ENCODE data around the gene TCF20. TPM values are rescaled to one million over a fixed set of nuclear protein-coding genes. Genes with fewer than 3 reads are reported as not detected.

Gene TCF20
- total RNA-seq, 2 experiments from 2014 or later, result 73.2 to 77.3 TPM

DNA sequence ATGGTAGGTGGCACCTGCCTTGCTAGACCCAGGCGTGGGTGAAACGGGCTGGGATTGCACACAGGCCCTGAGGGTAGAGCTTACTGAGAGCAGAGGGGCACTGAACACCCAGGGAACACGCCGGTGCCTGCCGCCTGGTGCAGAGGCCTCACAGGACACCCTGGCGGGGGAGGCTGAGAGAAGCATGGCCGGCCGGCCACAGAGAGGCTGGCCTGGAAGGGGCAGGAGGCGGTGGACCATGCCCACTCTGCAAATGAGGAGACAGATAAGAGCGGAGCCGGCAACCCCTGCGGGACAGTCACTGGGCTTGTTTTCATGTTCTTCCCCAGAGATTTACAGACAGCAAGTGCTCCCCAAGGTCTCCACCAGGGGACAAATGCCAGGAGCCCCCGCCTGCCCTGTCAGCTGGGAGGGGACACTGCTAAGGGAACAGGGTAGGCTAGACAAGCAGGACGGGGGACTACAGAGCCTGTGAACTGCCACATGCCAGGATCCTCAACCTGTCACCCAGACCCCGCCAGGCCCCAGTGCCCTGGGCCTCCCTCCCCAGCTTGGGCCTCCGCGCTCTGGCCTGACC is 38.5 kb upstream of the TCF20 start:
- H3K4me1 Mint-ChIP-seq, result peaks cover 6% of the 10 kb centered on the region
- no peak for DNase-seq
- no peaks in the 10 kb centered on the region for H3K36me3 Mint-ChIP-seq (ENCODE audit: low read depth)
- CTCF ChIA-PET, result no interaction called here
- H3K4me3 Mint-ChIP-seq, result no peak overlapping the region
- no peaks in the 10 kb centered on the region for H3K9me3 Mint-ChIP-seq
- POLR2A ChIA-PET, result interaction anchor here (1.3 kb wide), 1 partner anchor 218 kb away, joined by 3 read pairs; the partner anchor contains the start of gene NDUFA6
- H3K27me3 Mint-ChIP-seq, result peaks cover 3% of the 10 kb centered on the region
- H3K27ac Mint-ChIP-seq, result no peak overlapping the region

DNA sequence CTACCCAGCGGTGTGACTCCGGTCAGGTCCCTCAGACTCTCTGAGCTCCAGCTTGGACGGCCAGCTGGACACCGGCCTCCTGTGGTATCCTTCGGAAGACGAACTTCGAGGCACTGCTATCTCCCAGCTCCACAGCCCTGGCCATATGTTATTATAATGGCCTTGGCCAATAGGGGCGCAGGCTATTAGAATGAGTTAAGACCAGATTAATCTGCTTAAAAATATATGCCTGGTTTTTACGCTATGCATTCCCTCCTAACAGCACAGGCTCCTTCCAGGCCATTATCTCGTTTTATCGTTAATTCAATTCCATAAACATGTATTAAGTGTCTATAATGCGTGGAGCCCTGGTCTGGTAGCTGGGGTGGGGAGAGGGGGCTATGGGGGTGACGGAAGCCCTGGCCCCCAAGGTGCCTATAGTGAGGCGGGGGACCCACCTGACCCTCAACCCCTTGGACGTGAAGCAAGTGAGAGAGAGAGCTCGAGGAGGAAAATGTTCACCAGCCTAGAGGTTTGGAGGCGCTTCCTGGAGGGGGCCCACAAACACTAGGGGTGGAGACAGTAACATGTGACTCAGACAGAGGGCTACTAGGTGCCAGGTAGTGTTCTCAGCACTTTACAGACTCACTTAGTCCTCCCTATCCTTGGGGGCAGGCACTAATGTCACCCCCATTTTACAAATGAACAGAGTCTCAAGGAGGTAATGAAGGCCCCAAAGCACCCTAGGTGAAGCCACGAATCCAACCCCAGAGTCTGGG is 37.5 kb upstream of the TCF20 start:
- ChIA-PET POLR2A (interaction anchor here (1.3 kb wide), 1 partner anchor 217 kb away, joined by 3 read pairs; the partner anchor contains the start of gene NDUFA6), CTCF (no interaction called here)
- no peaks in the 10 kb centered on the region for H3K9me3 Mint-ChIP-seq
- H3K27me3 Mint-ChIP-seq, result peaks cover 6% of the 10 kb centered on the region
- no peak for DNase-seq
- H3K4me3 Mint-ChIP-seq, result no peak overlapping the region
- peaks cover 2% of the 10 kb centered on the region for H3K4me1 Mint-ChIP-seq
- H3K36me3 Mint-ChIP-seq (ENCODE audit: low read depth), result no peaks in the 10 kb centered on the region
- no peak overlapping the region for H3K27ac Mint-ChIP-seq

DNA sequence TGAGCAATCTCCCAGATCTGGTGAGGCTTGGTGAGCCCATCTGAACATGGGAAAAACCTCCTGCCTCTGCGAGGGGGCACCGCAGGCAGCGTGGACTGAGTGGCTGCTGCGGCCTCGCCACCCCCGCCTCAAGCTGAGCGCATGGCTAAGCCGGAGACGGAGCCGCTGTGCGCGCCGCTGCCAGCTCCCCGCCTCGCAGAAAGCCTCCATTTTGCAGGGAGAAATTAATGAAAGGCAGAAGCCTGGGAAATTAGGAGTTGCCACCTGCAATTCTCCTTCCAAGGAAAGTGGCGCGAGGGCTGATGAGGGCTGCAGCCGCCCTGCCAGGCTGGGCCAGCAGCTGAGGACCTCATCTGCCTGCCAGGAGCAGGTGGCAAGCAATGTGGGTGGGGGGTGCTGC is 35.6 kb upstream of the TCF20 start:
- ChIA-PET CTCF (no interaction called here), POLR2A (no interaction called here)
- no peaks in the 10 kb centered on the region for H3K9me3 Mint-ChIP-seq
- no peak for DNase-seq
- no peak overlapping the region for H3K27ac Mint-ChIP-seq
- peaks cover 6% of the 10 kb centered on the region for H3K27me3 Mint-ChIP-seq
- peaks cover 5% of the 10 kb centered on the region for H3K4me1 Mint-ChIP-seq
- no peak overlapping the region for H3K4me3 Mint-ChIP-seq
- H3K36me3 Mint-ChIP-seq (ENCODE audit: low read depth), result no peaks in the 10 kb centered on the region

GRCh38 chr22:42304324-42304790 is 33.9 kb upstream of the TCF20 start:
- peaks cover 22% of the 10 kb centered on the region for H3K4me1 Mint-ChIP-seq
- no peaks in the 10 kb centered on the region for H3K36me3 Mint-ChIP-seq (ENCODE audit: low read depth)
- no peak overlapping the region for H3K27ac Mint-ChIP-seq
- H3K27me3 Mint-ChIP-seq, result peaks cover 6% of the 10 kb centered on the region
- H3K9me3 Mint-ChIP-seq, result no peaks in the 10 kb centered on the region
- ChIA-PET POLR2A (no interaction called here), CTCF (no interaction called here)
- no peak for DNase-seq
- no peak overlapping the region for H3K4me3 Mint-ChIP-seq

- Mint-ChIP-seq H3K4me1 (peaks cover 27% of the 10 kb centered on the region), H3K9me3 (no peaks in the 10 kb centered on the region), H3K36me3 (ENCODE audit: low read depth) (no peaks in the 10 kb centered on the region), H3K27ac (no peak overlapping the region), H3K27me3 (peaks cover 6% of the 10 kb centered on the region), H3K4me3 (no peak overlapping the region)
- DNase-seq, result no peak
- ChIA-PET POLR2A (interaction anchor here (1.0 to 1.3 kb wide), 2 partner anchors 14 to 17 kb away, joined by 3 to 5 read pairs; no protein-coding TSS in a partner anchor), CTCF (no interaction called here)
Measured at GRCh38 chr22:42303396-42304323, 33.2 kb upstream of the TCF20 start.

DNA sequence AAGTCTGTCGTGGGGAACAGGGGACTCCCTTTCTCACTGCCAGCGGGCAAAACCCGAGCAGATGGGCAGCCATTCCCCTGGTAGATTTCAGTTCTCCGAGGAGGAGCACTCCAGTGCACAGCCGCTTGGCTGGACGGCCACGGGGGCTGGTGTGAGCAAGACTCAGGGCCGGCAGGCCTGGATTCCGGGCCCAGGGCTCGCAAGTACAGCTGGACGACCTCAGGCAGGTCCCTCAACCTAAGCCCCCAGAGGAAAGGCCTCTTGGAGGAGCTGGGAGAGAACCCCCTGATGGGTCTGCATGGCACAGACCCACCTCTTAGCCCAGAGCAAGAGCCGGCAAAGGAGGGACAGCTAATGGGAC is 31.3 kb upstream of the TCF20 start:
- no peak for DNase-seq
- no peaks in the 10 kb centered on the region for H3K36me3 Mint-ChIP-seq (ENCODE audit: low read depth)
- peaks cover 31% of the 10 kb centered on the region for H3K4me1 Mint-ChIP-seq
- H3K27me3 Mint-ChIP-seq, result peaks cover 6% of the 10 kb centered on the region
- H3K27ac Mint-ChIP-seq, result no peak overlapping the region
- H3K4me3 Mint-ChIP-seq, result no peak overlapping the region
- CTCF ChIA-PET, result interaction anchor here (1.8 kb wide), 1 partner anchor 15 kb away, joined by 4 read pairs; no protein-coding TSS in a partner anchor
- POLR2A ChIA-PET, result no interaction called here
- no peaks in the 10 kb centered on the region for H3K9me3 Mint-ChIP-seq

DNA sequence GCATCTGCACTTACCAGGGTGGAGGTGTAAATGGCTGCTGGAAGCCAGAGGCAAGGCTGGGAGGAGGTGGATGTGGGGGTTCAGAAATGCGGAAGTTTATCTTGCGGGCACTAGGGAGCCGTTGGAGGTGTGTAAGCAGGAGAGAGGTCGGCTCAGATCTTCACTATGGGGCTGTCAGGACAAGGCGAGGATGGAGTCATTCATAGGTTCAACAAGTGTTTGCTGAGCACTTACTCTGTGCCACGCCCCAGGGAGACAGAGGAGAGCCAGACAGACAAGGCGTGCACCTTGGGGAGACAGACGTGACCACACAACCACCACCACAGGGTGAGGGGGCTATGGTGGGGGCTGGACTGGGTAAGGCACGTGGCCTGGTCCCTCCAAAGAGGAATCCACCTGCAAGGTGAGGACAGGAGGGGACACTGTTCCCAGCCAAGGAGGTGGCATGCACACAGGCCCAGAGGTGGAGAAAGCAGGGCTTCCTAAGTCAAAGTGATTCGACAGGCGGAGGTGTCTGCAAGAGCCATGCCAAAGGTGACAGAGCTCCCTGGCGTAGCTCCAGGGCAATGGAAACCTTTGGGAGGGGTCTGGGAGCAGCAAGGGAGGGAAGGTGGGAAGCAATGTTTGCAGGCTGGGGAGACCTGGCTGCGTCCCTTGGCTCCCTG is 30.8 kb upstream of the TCF20 start:
- peaks cover 6% of the 10 kb centered on the region for H3K27me3 Mint-ChIP-seq
- DNase-seq, result no peak
- CTCF ChIA-PET, result interaction anchor here (1.8 kb wide), 1 partner anchor 14 kb away, joined by 4 read pairs; no protein-coding TSS in a partner anchor
- no peaks in the 10 kb centered on the region for H3K9me3 Mint-ChIP-seq
- peaks cover 31% of the 10 kb centered on the region for H3K4me1 Mint-ChIP-seq
- H3K27ac Mint-ChIP-seq, result peak overlapping the region; percentile 42
- no peaks in the 10 kb centered on the region for H3K36me3 Mint-ChIP-seq (ENCODE audit: low read depth)
- peak overlapping the region; percentile 22 for H3K4me3 Mint-ChIP-seq
- POLR2A ChIA-PET, result no interaction called here

- H3K27me3 Mint-ChIP-seq, result peaks cover 6% of the 10 kb centered on the region
- H3K4me1 Mint-ChIP-seq, result peaks cover 31% of the 10 kb centered on the region
- H3K27ac Mint-ChIP-seq, result peak overlapping the region; percentile 73
- H3K36me3 Mint-ChIP-seq (ENCODE audit: low read depth), result no peaks in the 10 kb centered on the region
- ChIA-PET POLR2A (no interaction called here), CTCF (interaction anchor here (1.8 kb wide), 1 partner anchor 14 kb away, joined by 4 read pairs; no protein-coding TSS in a partner anchor)
- H3K4me3 Mint-ChIP-seq, result peak overlapping the region; percentile 56
- peak; percentile 60 for DNase-seq
- H3K9me3 Mint-ChIP-seq, result no peaks in the 10 kb centered on the region
Measured at GRCh38 chr22:42300259-42301076, 30.0 kb upstream of the TCF20 start.

- Mint-ChIP-seq H3K9me3 (no peaks in the 10 kb centered on the region), H3K4me1 (peaks cover 31% of the 10 kb centered on the region), H3K27me3 (peaks cover 6% of the 10 kb centered on the region), H3K36me3 (ENCODE audit: low read depth) (no peaks in the 10 kb centered on the region), H3K27ac (peak overlapping the region; percentile 73), H3K4me3 (peak overlapping the region; percentile 56)
- CTCF ChIA-PET, result no interaction called here
- peak; percentile 59 for DNase-seq
- POLR2A ChIA-PET, result no interaction called here
Measured at GRCh38 chr22:42299586-42300258, 29.3 kb upstream of the TCF20 start.

DNA sequence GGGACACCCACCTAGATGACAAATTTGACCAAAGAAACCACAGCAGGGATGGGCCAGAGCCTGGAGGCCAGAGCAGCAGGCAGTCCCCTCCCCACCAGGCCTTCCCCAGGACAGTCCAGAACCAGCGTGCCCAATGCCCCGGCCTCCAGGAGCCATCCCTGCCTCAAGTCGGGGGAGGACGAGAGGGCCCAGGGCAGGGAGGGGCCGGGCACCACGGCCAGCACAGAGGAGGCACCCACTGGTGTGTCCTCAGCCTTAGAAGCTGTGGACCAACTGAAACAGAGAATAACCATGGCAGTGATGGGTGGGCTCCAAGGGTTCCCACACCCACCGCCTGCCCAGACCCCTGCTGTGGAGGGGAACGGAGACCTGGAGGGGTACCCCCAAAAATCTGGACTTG is 28.3 kb upstream of the TCF20 start:
- Mint-ChIP-seq H3K27ac (no peak overlapping the region), H3K27me3 (peaks cover 3% of the 10 kb centered on the region), H3K36me3 (ENCODE audit: low read depth) (no peaks in the 10 kb centered on the region), H3K9me3 (no peaks in the 10 kb centered on the region), H3K4me3 (no peak overlapping the region), H3K4me1 (peaks cover 40% of the 10 kb centered on the region)
- DNase-seq, result no peak
- ChIA-PET CTCF (no interaction called here), POLR2A (interaction anchor here (1.7 kb wide), 1 partner anchor 14 kb away, joined by 4 read pairs; no protein-coding TSS in a partner anchor)

GRCh38 chr22:42297778-42298177 is 27.3 kb upstream of the TCF20 start:
- Mint-ChIP-seq H3K9me3 (no peaks in the 10 kb centered on the region), H3K4me1 (peaks cover 40% of the 10 kb centered on the region), H3K4me3 (no peak overlapping the region), H3K27me3 (no peaks in the 10 kb centered on the region), H3K36me3 (ENCODE audit: low read depth) (no peaks in the 10 kb centered on the region), H3K27ac (peak overlapping the region; percentile 16)
- DNase-seq, result no peak
- ChIA-PET POLR2A (interaction anchor here (1.7 kb wide), 1 partner anchor 15 kb away, joined by 4 read pairs; no protein-coding TSS in a partner anchor), CTCF (no interaction called here)
